ENCODE results near the gene CDKAL1.
A peak's percentile ranks its signal among the peaks of the same experiment; 100 is the strongest.

CDKAL1 gene

GRCh38 chr6:20802596-20802995, 268.3 kb downstream of the CDKAL1 start:
- Mint-ChIP-seq H3K4me3 (no peak overlapping the region), H3K4me1 (no peaks in the 10 kb centered on the region), H3K9me3 (peaks cover 10% of the 10 kb centered on the region), H3K36me3 (peaks cover 28% of the 10 kb centered on the region), H3K27me3 (no peaks in the 10 kb centered on the region), H3K27ac (no peak overlapping the region)
- DNase-seq (ENCODE audit: low spot score in 2 of 2) = no peak
- no peak for ATAC-seq (ENCODE audit: low read depth)

- no peak for DNase-seq (ENCODE audit: low spot score in 2 of 2)
- no peak overlapping the region for H3K4me3 Mint-ChIP-seq
- H3K36me3 Mint-ChIP-seq = peaks cover 24% of the 10 kb centered on the region
- peaks cover 8% of the 10 kb centered on the region for H3K9me3 Mint-ChIP-seq
- ATAC-seq (ENCODE audit: low read depth) = no peak
- no peaks in the 10 kb centered on the region for H3K4me1 Mint-ChIP-seq
- H3K27ac Mint-ChIP-seq = no peak overlapping the region
- no peaks in the 10 kb centered on the region for H3K27me3 Mint-ChIP-seq
Observed at GRCh38 chr6:20805021-20805420, 270.8 kb downstream of the CDKAL1 start.

- no peak for DNase-seq (ENCODE audit: low spot score in 2 of 2)
- no peak for ATAC-seq (ENCODE audit: low read depth)
- Mint-ChIP-seq H3K27ac (no peak overlapping the region), H3K27me3 (no peaks in the 10 kb centered on the region), H3K4me3 (no peak overlapping the region), H3K36me3 (peaks cover 24% of the 10 kb centered on the region), H3K9me3 (peaks cover 8% of the 10 kb centered on the region), H3K4me1 (peaks cover 2% of the 10 kb centered on the region)
Observed at GRCh38 chr6:20806669-20807068, 272.4 kb downstream of the CDKAL1 start.

GRCh38 chr6:20808439-20808838, 274.2 kb downstream of the CDKAL1 start:
- Mint-ChIP-seq H3K9me3 (peaks cover 10% of the 10 kb centered on the region), H3K4me3 (no peak overlapping the region), H3K4me1 (peaks cover 2% of the 10 kb centered on the region), H3K36me3 (peaks cover 29% of the 10 kb centered on the region), H3K27me3 (no peaks in the 10 kb centered on the region), H3K27ac (no peak overlapping the region)
- no peak for ATAC-seq (ENCODE audit: low read depth)
- DNase-seq (ENCODE audit: low spot score in 2 of 2) = no peak

DNA sequence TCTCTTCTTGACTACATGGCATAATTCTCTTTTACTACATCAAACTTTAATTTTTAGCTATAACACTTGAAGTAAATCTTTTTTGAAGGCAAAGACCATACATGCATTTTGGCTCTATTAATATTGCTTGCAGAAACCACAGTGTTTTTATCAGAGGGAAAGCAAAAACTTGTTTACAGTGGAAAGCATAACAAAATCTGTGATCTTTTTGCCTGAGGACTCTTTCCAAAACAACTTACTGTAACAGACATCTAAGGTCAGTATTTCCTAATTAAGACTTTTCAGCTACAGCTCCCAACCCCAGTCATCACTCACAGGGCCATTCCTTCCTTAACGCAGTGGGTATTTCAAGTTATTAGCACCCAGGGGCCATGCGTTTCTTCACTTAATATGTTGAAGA, 274.7 kb downstream of the CDKAL1 start:
- no peak for DNase-seq (ENCODE audit: low spot score in 2 of 2)
- peaks cover 9% of the 10 kb centered on the region for H3K9me3 Mint-ChIP-seq
- H3K4me1 Mint-ChIP-seq = peaks cover 2% of the 10 kb centered on the region
- H3K4me3 Mint-ChIP-seq = no peak overlapping the region
- no peak for ATAC-seq (ENCODE audit: low read depth)
- no peak overlapping the region for H3K27ac Mint-ChIP-seq
- H3K36me3 Mint-ChIP-seq = peaks cover 30% of the 10 kb centered on the region
- H3K27me3 Mint-ChIP-seq = no peaks in the 10 kb centered on the region

GRCh38 chr6:20810727-20811108, 276.5 kb downstream of the CDKAL1 start:
- peaks cover 2% of the 10 kb centered on the region for H3K4me1 Mint-ChIP-seq
- peaks cover 28% of the 10 kb centered on the region for H3K36me3 Mint-ChIP-seq
- H3K4me3 Mint-ChIP-seq = no peak overlapping the region
- DNase-seq (ENCODE audit: low spot score in 2 of 2) (no peak), ATAC-seq (ENCODE audit: low read depth) (no peak)
- peaks cover 7% of the 10 kb centered on the region for H3K9me3 Mint-ChIP-seq
- H3K27ac Mint-ChIP-seq = no peak overlapping the region
- no peaks in the 10 kb centered on the region for H3K27me3 Mint-ChIP-seq

- Mint-ChIP-seq H3K4me3 (no peak overlapping the region), H3K27me3 (no peaks in the 10 kb centered on the region), H3K4me1 (peaks cover 2% of the 10 kb centered on the region), H3K27ac (peak overlapping the region; percentile 12), H3K36me3 (peaks cover 23% of the 10 kb centered on the region), H3K9me3 (peaks cover 5% of the 10 kb centered on the region)
- ATAC-seq (ENCODE audit: low read depth) (no peak), DNase-seq (ENCODE audit: low spot score in 2 of 2) (no peak)
Observed at GRCh38 chr6:20811109-20811761, 277.0 kb downstream of the CDKAL1 start.

DNA sequence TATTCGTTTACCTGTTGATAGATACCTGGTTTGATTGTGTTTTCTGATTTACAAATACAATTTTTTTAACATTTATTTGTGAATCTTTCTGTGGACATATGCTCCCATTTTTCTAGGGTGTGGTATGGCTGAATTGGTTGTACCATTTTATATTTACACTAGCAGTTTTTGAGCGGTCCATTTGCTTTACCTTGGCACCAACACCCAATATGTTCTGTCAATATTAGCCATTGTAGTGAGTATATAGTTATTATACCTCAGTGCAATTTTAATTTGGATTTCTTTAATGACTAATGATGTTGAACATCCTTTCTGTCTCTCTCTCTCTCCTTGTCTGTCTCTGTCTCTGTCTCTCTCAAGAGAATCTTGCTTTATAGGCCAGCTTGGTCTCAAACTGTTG, 278.5 kb downstream of the CDKAL1 start:
- no peak for DNase-seq (ENCODE audit: low spot score in 2 of 2)
- peaks cover 2% of the 10 kb centered on the region for H3K4me1 Mint-ChIP-seq
- H3K9me3 Mint-ChIP-seq = peaks cover 2% of the 10 kb centered on the region
- no peak for ATAC-seq (ENCODE audit: low read depth)
- no peaks in the 10 kb centered on the region for H3K27me3 Mint-ChIP-seq
- no peak overlapping the region for H3K27ac Mint-ChIP-seq
- H3K36me3 Mint-ChIP-seq = peaks cover 18% of the 10 kb centered on the region
- no peak overlapping the region for H3K4me3 Mint-ChIP-seq

DNA sequence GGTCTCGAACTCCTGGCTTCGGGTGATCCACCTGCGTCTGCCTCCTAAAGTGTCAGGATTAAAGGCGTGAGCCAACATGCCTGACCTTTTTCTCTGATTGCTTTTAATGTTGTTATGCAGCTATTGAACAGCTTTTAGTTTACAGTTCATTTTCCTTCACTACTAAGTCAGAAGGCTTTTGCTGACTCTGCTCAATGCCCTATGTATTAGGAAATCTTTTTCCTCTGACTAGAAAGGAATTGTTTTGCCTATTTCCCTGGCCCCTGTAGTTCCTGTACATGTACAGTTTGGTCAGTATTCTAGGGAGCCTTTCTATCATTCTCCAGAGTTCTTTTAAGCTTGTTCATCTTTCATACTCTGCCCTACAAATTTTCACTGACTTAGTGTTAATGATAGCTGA, 280.2 kb downstream of the CDKAL1 start:
- Mint-ChIP-seq H3K4me3 (no peak overlapping the region), H3K36me3 (peaks cover 19% of the 10 kb centered on the region), H3K9me3 (peaks cover 2% of the 10 kb centered on the region), H3K27me3 (no peaks in the 10 kb centered on the region), H3K27ac (no peak overlapping the region), H3K4me1 (peaks cover 2% of the 10 kb centered on the region)
- ATAC-seq (ENCODE audit: low read depth) = no peak
- DNase-seq (ENCODE audit: low spot score in 2 of 2) = no peak

- H3K36me3 Mint-ChIP-seq = peaks cover 27% of the 10 kb centered on the region
- no peak overlapping the region for H3K4me3 Mint-ChIP-seq
- DNase-seq (ENCODE audit: low spot score in 2 of 2) (no peak), ATAC-seq (ENCODE audit: low read depth) (no peak)
- peaks cover 2% of the 10 kb centered on the region for H3K9me3 Mint-ChIP-seq
- no peaks in the 10 kb centered on the region for H3K27me3 Mint-ChIP-seq
- peaks cover 2% of the 10 kb centered on the region for H3K4me1 Mint-ChIP-seq
- H3K27ac Mint-ChIP-seq = no peak overlapping the region
Observed at GRCh38 chr6:20816126-20816525, 281.9 kb downstream of the CDKAL1 start.

- H3K27ac Mint-ChIP-seq = no peak overlapping the region
- ATAC-seq (ENCODE audit: low read depth) (no peak), DNase-seq (ENCODE audit: low spot score in 2 of 2) (no peak)
- no peak overlapping the region for H3K4me3 Mint-ChIP-seq
- H3K9me3 Mint-ChIP-seq = peaks cover 2% of the 10 kb centered on the region
- no peaks in the 10 kb centered on the region for H3K4me1 Mint-ChIP-seq
- peaks cover 30% of the 10 kb centered on the region for H3K36me3 Mint-ChIP-seq
- H3K27me3 Mint-ChIP-seq = no peaks in the 10 kb centered on the region
Observed at GRCh38 chr6:20817806-20818320, 283.6 kb downstream of the CDKAL1 start.

GRCh38 chr6:20819774-20820400, 285.6 kb downstream of the CDKAL1 start:
- H3K36me3 Mint-ChIP-seq = peaks cover 28% of the 10 kb centered on the region
- no peak for ATAC-seq (ENCODE audit: low read depth)

GRCh38 chr6:20826378-20826777, 292.1 kb downstream of the CDKAL1 start:
- DNase-seq (ENCODE audit: low spot score in 2 of 2) (no peak), ATAC-seq (ENCODE audit: low read depth) (no peak)
- peaks cover 26% of the 10 kb centered on the region for H3K36me3 Mint-ChIP-seq
- H3K4me3 Mint-ChIP-seq = no peak overlapping the region
- H3K27me3 Mint-ChIP-seq = no peaks in the 10 kb centered on the region
- H3K27ac Mint-ChIP-seq = no peak overlapping the region
- H3K4me1 Mint-ChIP-seq = no peaks in the 10 kb centered on the region
- peaks cover 3% of the 10 kb centered on the region for H3K9me3 Mint-ChIP-seq

More at GRCh38 chr6:20819774-20820400, 285.6 kb downstream of the CDKAL1 start:
- Mint-ChIP-seq H3K9me3 (peaks cover 3% of the 10 kb centered on the region), H3K4me3 (no peak overlapping the region), H3K4me1 (no peaks in the 10 kb centered on the region), H3K27me3 (no peaks in the 10 kb centered on the region), H3K27ac (no peak overlapping the region)
- no peak for DNase-seq (ENCODE audit: low spot score in 2 of 2)

GRCh38 chr6:20827798-20828197, 293.5 kb downstream of the CDKAL1 start:
- Mint-ChIP-seq H3K36me3 (peaks cover 23% of the 10 kb centered on the region), H3K9me3 (peaks cover 3% of the 10 kb centered on the region), H3K4me1 (no peaks in the 10 kb centered on the region), H3K27ac (no peak overlapping the region), H3K27me3 (no peaks in the 10 kb centered on the region), H3K4me3 (no peak overlapping the region)
- no peak for DNase-seq (ENCODE audit: low spot score in 2 of 2)
- no peak for ATAC-seq (ENCODE audit: low read depth)

DNA sequence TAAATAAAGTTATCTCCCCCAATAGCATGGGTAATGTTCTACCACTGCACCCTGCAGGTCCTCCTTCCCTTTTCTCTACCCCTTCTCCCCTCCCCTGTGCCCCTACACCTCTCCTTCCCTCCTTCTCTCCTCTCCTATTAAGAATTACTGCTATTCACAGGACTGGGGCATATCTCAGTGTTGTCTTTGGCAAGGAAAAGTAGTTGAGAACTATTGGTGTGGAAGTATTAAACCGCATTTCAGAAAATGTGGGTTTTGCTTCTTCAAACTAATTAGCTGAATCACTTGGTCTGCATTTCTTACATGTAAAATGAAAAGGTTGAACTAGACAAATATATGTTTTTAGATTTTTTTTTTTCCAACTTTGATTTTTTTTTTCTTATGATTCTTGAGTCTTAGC, 296.3 kb downstream of the CDKAL1 start:
- no peak for DNase-seq (ENCODE audit: low spot score in 2 of 2)
- Mint-ChIP-seq H3K27me3 (no peaks in the 10 kb centered on the region), H3K4me1 (no peaks in the 10 kb centered on the region), H3K9me3 (no peaks in the 10 kb centered on the region), H3K27ac (no peak overlapping the region), H3K4me3 (no peak overlapping the region), H3K36me3 (peaks cover 12% of the 10 kb centered on the region)
- no peak for ATAC-seq (ENCODE audit: low read depth)
